ENCODE measurements around the gene MCRIP1. TPM values are rescaled to one million over a fixed set of nuclear protein-coding genes. Genes with fewer than 3 reads are reported as not detected.

MCRIP1 gene
- total RNA-seq, 1 experiment from 2014 or later = 59.7 TPM

GRCh38 chr17:81804559-81805399 lies 28.3 kb downstream of the MCRIP1 start:
- peaks cover 10% of the 10 kb centered on the region for H3K9me3 Mint-ChIP-seq (ENCODE audit: unreplicated experiment)
- H3K4me3 Mint-ChIP-seq (ENCODE audit: unreplicated experiment) = peak overlapping the region; percentile 55
- H3K36me3 Mint-ChIP-seq (ENCODE audit: insufficient read depth, unreplicated experiment) = peaks cover 8% of the 10 kb centered on the region
- H3K9me3 ChIP-seq = no peaks in the 10 kb centered on the region
- intact Hi-C loops (cut with micrococcal nuclease; ENCODE audit: unreplicated experiment) = no loop called here
- H3K4me1 ChIP-seq = peaks cover 14% of the 10 kb centered on the region
- no TSS peak for BruUV-seq (replicated peaks)
- peaks cover 24% of the 10 kb centered on the region for H3K27me3 Mint-ChIP-seq (ENCODE audit: insufficient read depth, unreplicated experiment)
- TF ChIP-seq CTCF (IDR thresholded peaks at IDR 0.05; ENCODE audit: insufficient read depth in 1 of 2, low read depth in 1 of 2, low read length in 1 of 2, severe bottlenecking in 1 of 2, unreplicated experiment in 1 of 2) = no peak
- peak overlapping the region; percentile 32 for H3K4me3 ChIP-seq (ENCODE audit: low read depth, low read length)
- H3K27me3 ChIP-seq (replicated peaks; ENCODE audit: control insufficient read depth, insufficient read depth, low read length) = no peaks in the 10 kb centered on the region
- no peaks in the 10 kb centered on the region for H3K36me3 ChIP-seq (ENCODE audit: control insufficient read depth, insufficient read depth, low read length)
- ChIA-PET POLR2A (interaction anchor here (0.5 to 0.8 kb wide), 3 partner anchors 22 to 510 kb away, joined by 3 to 4 read pairs (median 4); partner anchors contain the start of genes MCRIP1 and SLC38A10), CTCF (interaction anchor here (0.6 to 0.9 kb wide), 3 partner anchors 70 to 146 kb away, joined by 3 to 11 read pairs (median 3); partner anchors contain the start of gene MRPL12)
- DNase-seq = no peak
- H3K4me1 Mint-ChIP-seq (ENCODE audit: low read depth, unreplicated experiment) = peaks cover 11% of the 10 kb centered on the region
- H3K27ac Mint-ChIP-seq (ENCODE audit: unreplicated experiment) = no peak overlapping the region

GRCh38 chr17:81803728-81804558 lies 29.1 kb downstream of the MCRIP1 start, which contains the start of gene GCGR:
TSS of gene GCGR (plus strand) at chr17:81804150. CDS start at chr17:81809019, 4,869 bp downstream.
- no peaks in the 10 kb centered on the region for H3K9me3 ChIP-seq
- Mint-ChIP-seq H3K27me3 (ENCODE audit: insufficient read depth, unreplicated experiment) (peaks cover 18% of the 10 kb centered on the region), H3K27ac (ENCODE audit: unreplicated experiment) (no peak within 1 kb of the TSS), H3K36me3 (ENCODE audit: insufficient read depth, unreplicated experiment) (no peaks in the 10 kb centered on the region), H3K9me3 (ENCODE audit: unreplicated experiment) (peaks cover 9% of the 10 kb centered on the region), H3K4me1 (ENCODE audit: low read depth, unreplicated experiment) (peaks cover 6% of the 10 kb centered on the region), H3K4me3 (ENCODE audit: unreplicated experiment) (peak within 1 kb of the TSS; percentile 55)
- peaks cover 14% of the 10 kb centered on the region for H3K4me1 ChIP-seq
- H3K4me3 ChIP-seq (ENCODE audit: low read depth, low read length) = peak within 1 kb of the TSS; percentile 32
- no peak for DNase-seq
- no peaks in the 10 kb centered on the region for H3K27me3 ChIP-seq (replicated peaks; ENCODE audit: control insufficient read depth, insufficient read depth, low read length)
- ChIA-PET POLR2A (no interaction called here), CTCF (no interaction called here)
- no peaks in the 10 kb centered on the region for H3K36me3 ChIP-seq (ENCODE audit: control insufficient read depth, insufficient read depth, low read length)
- intact Hi-C loops (cut with micrococcal nuclease; ENCODE audit: unreplicated experiment) = no loop called here
- TF ChIP-seq CTCF (IDR thresholded peaks at IDR 0.05; ENCODE audit: insufficient read depth in 1 of 2, low read depth in 1 of 2, low read length in 1 of 2, severe bottlenecking in 1 of 2, unreplicated experiment in 1 of 2) = no peak
- no TSS peak for BruUV-seq (replicated peaks)

All from Caco-2 (cell line).